ENCODE data around the gene BACH2. TPM values are rescaled to one million over a fixed set of nuclear protein-coding genes. Genes with fewer than 3 reads are reported as not detected.

Gene BACH2
- total and polyA plus RNA-seq, 2 experiments from 2014 or later = 1.6 to 5.7 TPM

- TF ChIP-seq REST (IDR thresholded peaks at IDR 0.05; ENCODE audit: unreplicated experiment) (no peak), ZNF331 (CRISPR knock-in tag; IDR thresholded peaks at IDR 0.05; ENCODE audit: low read depth) (no peak), ZNF114 (CRISPR knock-in tag; IDR thresholded peaks at IDR 0.05) (no peak), NANOG (IDR thresholded peaks at IDR 0.05; ENCODE audit: borderline replicate concordance) (no peak), ETS1 (IDR thresholded peaks at IDR 0.05) (no peak), CTCF (conservative IDR thresholded peaks at IDR 0.05; ENCODE audit: low read depth in 2 of 2) (no peak), CREB1 (CRISPR knock-in tag; IDR thresholded peaks at IDR 0.05; ENCODE audit: low read depth) (no peak)
Measured at GRCh38 chr6:89986650-89987074, 310.0 kb downstream of the BACH2 start (continued).

GRCh38 chr6:89985751-89986493 lies 310.7 kb downstream of the BACH2 start:
- no peak for DNase-seq (ENCODE audit: low spot score)
- no peaks in the 10 kb centered on the region for H3K79me2 ChIP-seq (replicated peaks; ENCODE audit: insufficient read depth)
- H4K20me1 ChIP-seq (replicated peaks; ENCODE audit: insufficient read depth) = no peaks in the 10 kb centered on the region
- no peaks in the 10 kb centered on the region for H3K27me3 ChIP-seq (ENCODE audit: insufficient read depth)
- Mint-ChIP-seq H3K36me3 (ENCODE audit: low read depth) (no peaks in the 10 kb centered on the region), H3K4me1 (peaks cover 24% of the 10 kb centered on the region), H3K9me3 (no peaks in the 10 kb centered on the region), H3K27ac (peak overlapping the region; percentile 26; the same call in 1 of the 2 replicates), H3K27me3 (ENCODE audit: insufficient read depth, low read depth, poor library complexity) (peaks cover 6% of the 10 kb centered on the region), H3K4me3 (no peak overlapping the region)
- H2AFZ ChIP-seq = 0 out of 2 replicates have a peak overlapping the region, but pooled peaks have one; percentile 56
- 0 out of 2 replicates have a peak, but pooled peaks cover 6% of the 10 kb centered on the region for H3K4me1 ChIP-seq (ENCODE audit: insufficient read depth)
- H3K4me3 ChIP-seq = no peak overlapping the region
- no peak overlapping the region for H3K27ac ChIP-seq (ENCODE audit: low read depth)
- no peaks in the 10 kb centered on the region for H3F3A ChIP-seq (replicated peaks; ENCODE audit: low read depth)
- TF ChIP-seq EZH2phosphoT487 (IDR thresholded peaks at IDR 0.05; ENCODE audit: unreplicated experiment) (no peak), ZNF331 (CRISPR knock-in tag; IDR thresholded peaks at IDR 0.05; ENCODE audit: low read depth) (no peak), REST (IDR thresholded peaks at IDR 0.05; ENCODE audit: unreplicated experiment) (no peak), NANOG (IDR thresholded peaks at IDR 0.05; ENCODE audit: borderline replicate concordance) (no peak), ZNF114 (CRISPR knock-in tag; IDR thresholded peaks at IDR 0.05) (no peak), CTCF (conservative IDR thresholded peaks at IDR 0.05; ENCODE audit: low read depth in 2 of 2) (no peak)
- no peak overlapping the region for H3K4me2 ChIP-seq
- peaks cover 11% of the 10 kb centered on the region for H3K9me2 ChIP-seq (ENCODE audit: insufficient read depth)
- H3K36me3 ChIP-seq (ENCODE audit: insufficient read depth) = no peaks in the 10 kb centered on the region
- ATAC-seq = peak; percentile 81

Data from GM23338 (cell line).